HepG2 (cell line): ENCODE data around the gene TM4SF20. TPM values are rescaled to one million over a fixed set of nuclear protein-coding genes. Genes with fewer than 3 reads are reported as not detected.

ENCODE experiments used
- ATAC-seq: fragments of 200-7000 bp; cut with Tn5 transposase; 3 replicates; pipeline ENCODE4 v1.9.1; 2020; ENCODE audit warnings: mild to moderate bottlenecking, moderate library complexity
- BruUV-seq: library from RNA; stranded (reverse); fragments of 400-500 nt; replicated peaks from 2 replicates; lab custom pipeline; 2021; lab: Mats Ljungman, UMichigan
- CTCF ChIA-PET: fragments of 300-600 bp; formaldehyde crosslinking; extraction: SDS; loops from one replicate; lab custom pipeline; 2021; ENCODE audit warnings: low total read pairs, inconsistent platforms, low intra/inter-chr PET ratio; lab: Yijun Ruan, JAX
- POLR2A ChIA-PET: fragments of 350-600 bp; sonication (Branson Sonifier 250); formaldehyde crosslinking; loops from one replicate; lab custom pipeline; 2020; ENCODE audit warnings: antibody characterized with exemption, inconsistent platforms; lab: Yijun Ruan, JAX
- DNase-seq: peaks from one replicate; pipeline ENCODE4 v3.0.0-alpha.2; 2015; ENCODE audit warnings: low spot score
- FAIRE-seq: peaks from 3 replicates; lab custom pipeline; 2011; peaks lifted over from hg19 to GRCh38; lab: Jason Lieb, UNC
- H2AFZ ChIP-seq: one replicate; pipeline ENCODE4 v1.6.1; 2011; ENCODE audit warnings: low read length, inconsistent platforms
- H3K27ac ChIP-seq: fragments of 300-600 bp; 3 replicates; pipeline ENCODE4 v1.8.0; 2011; ENCODE audit warnings: mixed run types, mild to moderate bottlenecking, mixed read lengths, low read length, inconsistent platforms; ENCODE audit not compliant: insufficient read depth; ENCODE audit errors: extremely low read length
- H3K27me3 ChIP-seq, 2 experiments: fragments of 200-600 bp in 1 of 2; 2 replicates in 1 of 2; 3 replicates in 1 of 2; pipeline versions ENCODE4 v1.6.0 to v1.8.0; 2011; ENCODE audit warnings: low read length in 2 of 2, mild to moderate bottlenecking in 2 of 2, moderate library complexity in 2 of 2, inconsistent platforms in 1 of 2; ENCODE audit not compliant: insufficient read depth in 2 of 2, control insufficient read depth in 1 of 2
- H3K36me3 ChIP-seq, 2 experiments: fragments of 200-600 bp in 1 of 2; replicated peaks in 1 of 2; 2 replicates in 1 of 2; 3 replicates in 1 of 2; pipeline versions ENCODE4 v1.5.1 to v1.8.0; 2011; ENCODE audit warnings: low read length in 2 of 2, inconsistent platforms in 1 of 2; ENCODE audit not compliant: insufficient read depth in 2 of 2, control insufficient read depth in 1 of 2
- H3K4me1 ChIP-seq: 2 replicates; pipeline ENCODE4 v1.5.1; 2012; ENCODE audit warnings: low read length, inconsistent platforms; ENCODE audit not compliant: insufficient read depth
- H3K4me2 ChIP-seq: 2 replicates; pipeline ENCODE4 v1.6.0; 2011; ENCODE audit warnings: low read depth, low read length, inconsistent platforms
- H3K4me3 ChIP-seq, 3 experiments: fragments of 200-600 bp in 1 of 3; sonication (generic), shearing (Covaris generic) in 1 of 3; replicated peaks in 1 of 3; 2 replicates each; pipeline ENCODE4 v1.5.1; 2011 to 2016; ENCODE audit warnings: low read length in 3 of 3, inconsistent platforms in 2 of 3, low read depth in 2 of 3, mild to moderate bottlenecking in 2 of 3, control low read depth in 1 of 3, mixed read lengths in 1 of 3; ENCODE audit not compliant: insufficient read depth in 1 of 3
- H3K79me2 ChIP-seq: one replicate; pipeline ENCODE4 v1.6.1; 2011; ENCODE audit warnings: low read length, inconsistent platforms; ENCODE audit not compliant: insufficient read depth
- H3K9ac ChIP-seq: 2 replicates; pipeline ENCODE4 v1.6.0; 2011; ENCODE audit warnings: mild to moderate bottlenecking, low read depth, low read length, inconsistent platforms; ENCODE audit not compliant: insufficient read depth
- H3K9me3 ChIP-seq: 2 replicates; pipeline ENCODE4 v1.5.1; 2012; ENCODE audit warnings: mild to moderate bottlenecking, low read length
- H4K20me1 ChIP-seq: 2 replicates; pipeline ENCODE4 v1.6.0; 2011; ENCODE audit warnings: inconsistent platforms, mild to moderate bottlenecking, low read length, moderate library complexity; ENCODE audit not compliant: insufficient read depth
- BCL6 ChIP-seq: IDR thresholded peaks from 2 replicates; pipeline ENCODE4 v1.6.1; 2016; ENCODE audit warnings: missing genetic modification reagents, missing compliant biosample characterization
- CAMTA2 ChIP-seq: sonication (generic); formaldehyde crosslinking; IDR thresholded peaks from 2 replicates; pipeline ENCODE4 v1.4.0; 2020; ENCODE audit warnings: mild to moderate bottlenecking, missing genetic modification reagents, borderline replicate concordance
- HOXA9 ChIP-seq: sonication (generic); formaldehyde crosslinking; IDR thresholded peaks from 2 replicates; pipeline ENCODE4 v1.8.1; 2022; ENCODE audit warnings: missing genetic modification reagents, mild to moderate bottlenecking, moderate library complexity, borderline replicate concordance
- NR2F1 ChIP-seq, 2 experiments: fragments of 450-650 bp in 1 of 2; formaldehyde crosslinking in 1 of 2; IDR thresholded peaks; 2 replicates each; pipeline versions ENCODE4 v1.5.0 to v1.6.1; 2016 to 2020; ENCODE audit warnings: mild to moderate bottlenecking in 1 of 2, missing compliant biosample characterization in 1 of 2, missing genetic modification reagents in 1 of 2, moderate library complexity in 1 of 2
- REPIN1 ChIP-seq: sonication (generic); formaldehyde crosslinking; IDR thresholded peaks from 2 replicates; pipeline ENCODE4 v1.8.0; 2022; ENCODE audit warnings: missing genetic modification reagents, low read depth, mild to moderate bottlenecking, borderline replicate concordance
- RFXAP ChIP-seq: sonication (generic); formaldehyde crosslinking; IDR thresholded peaks from 2 replicates; pipeline ENCODE4 v1.4.0; 2020; ENCODE audit warnings: missing genetic modification reagents, borderline replicate concordance
- SP2 ChIP-seq: sonication (generic); formaldehyde crosslinking; IDR thresholded peaks from 2 replicates; pipeline ENCODE4 v1.5.1; 2020; ENCODE audit warnings: mild to moderate bottlenecking, missing genetic modification reagents
- TRIM24 ChIP-seq: sonication (generic); formaldehyde crosslinking; IDR thresholded peaks from 2 replicates; pipeline ENCODE4 v1.8.0; 2022; ENCODE audit warnings: mild to moderate bottlenecking, missing genetic modification reagents
- ZBTB1 ChIP-seq: sonication (generic); formaldehyde crosslinking; IDR thresholded peaks from 2 replicates; pipeline ENCODE4 v1.4.0; 2020; ENCODE audit warnings: missing genetic modification reagents, borderline replicate concordance
- ZBTB10 ChIP-seq: sonication (generic); formaldehyde crosslinking; IDR thresholded peaks from 2 replicates; pipeline ENCODE4 v1.4.0; 2020; ENCODE audit warnings: missing genetic modification reagents, borderline replicate concordance
- ZBTB21 ChIP-seq: sonication (generic); formaldehyde crosslinking; IDR thresholded peaks from 2 replicates; pipeline ENCODE4 v1.4.0; 2020; ENCODE audit warnings: missing genetic modification reagents
- ZNF101 ChIP-seq: sonication (generic); formaldehyde crosslinking; IDR thresholded peaks from 2 replicates; pipeline ENCODE4 v1.4.0; 2020; ENCODE audit warnings: mild to moderate bottlenecking, low read depth, missing genetic modification reagents, borderline replicate concordance
- ZNF484 ChIP-seq: sonication (generic); formaldehyde crosslinking; IDR thresholded peaks from 2 replicates; pipeline ENCODE4 v1.5.1; 2020; ENCODE audit warnings: mild to moderate bottlenecking, low read depth, missing genetic modification reagents, borderline replicate concordance
- WGBS: methylation state at CpG from one replicate; pipeline ENCODE4 v1.1.6; 2017; ENCODE audit warnings: low lambda C conversion rate; 5-methylcytosine and 5-hydroxymethylcytosine counted together
- in situ Hi-C: cut with HindIII; loops from 2 replicates; pipeline ENCODE4 v1.10.0; 2017; ENCODE audit warnings: low pct_unique_long_range_greater_than_20kb; ENCODE audit not compliant: extremely low pct_ligation_motif_present
- intact Hi-C: fragments of 100-400 bp; cut with micrococcal nuclease; formaldehyde crosslinking; loops from one replicate; pipeline ENCODE4 v1.10.0; 2022; ENCODE audit not compliant: unreplicated experiment
- polyA plus RNA-seq, 8 experiments: library from polyadenylated mRNA; depleted of rRNA in 3 of 8; stranded (reverse) in 7 of 8; unstranded in 1 of 8; fragments of >200 nt; fragmentation: Illumina TruSeq in 4 of 8; extraction: Trizol in 4 of 8; gene quantifications; 2 replicates each; pipeline versions ENCODE4 v1.2.1 to v1.2.3, GENCODE V29; 2011 to 2016; ENCODE audit warnings: low read depth in 4 of 8, missing spikeins in 1 of 8, mixed read lengths in 1 of 8; ENCODE audit not compliant: insufficient read depth in 1 of 8
- total RNA-seq, 5 experiments: library from RNA; depleted of rRNA; stranded (reverse); fragments of >200 nt; fragmentation: Illumina TruSeq; extraction: Trizol; gene quantifications; 2 replicates each; pipeline ENCODE4 v1.2.3, GENCODE V29; 2016; ENCODE audit warnings: low read depth in 1 of 5
- TF ChIP-seq, protein P1 (sequence below): sonication (generic); formaldehyde crosslinking; conservative IDR thresholded peaks from 2 replicates; pipeline ENCODE4 v1.4.0; 2020; ENCODE audit warnings: missing genetic modification reagents

The TM4SF20 gene
- total and polyA plus RNA-seq, 2 of the 13 experiments (the other 11 are each of a cell fraction or from before 2014, with no cell fraction given), result not detected

DNA sequence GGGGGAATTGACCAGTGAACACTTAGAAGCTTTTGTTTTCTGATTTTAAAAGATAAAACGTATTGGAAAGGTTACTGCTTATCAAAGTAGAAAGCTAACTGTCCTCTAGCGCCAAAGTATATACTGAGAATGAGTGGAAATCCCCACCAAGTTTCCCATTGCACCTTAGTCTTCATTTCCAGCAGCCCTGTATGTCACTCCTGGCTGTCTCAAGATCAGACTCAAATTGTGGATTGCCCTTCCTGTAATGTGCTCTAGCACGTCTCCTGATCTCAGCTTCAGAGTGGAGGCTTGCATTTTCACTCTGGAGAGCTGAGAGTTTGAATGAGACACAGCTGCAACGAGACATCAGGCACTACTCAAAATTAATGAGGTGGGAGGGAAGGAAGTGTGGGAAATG lies 27.5 kb downstream of the TM4SF20 start:
- BruUV-seq, result no TSS peak
- Histone ChIP-seq H3K4me1 (no peaks in the 10 kb centered on the region), H3K27ac (no peak overlapping the region), H4K20me1 (no peaks in the 10 kb centered on the region), H3K79me2 (no peaks in the 10 kb centered on the region), H3K9me3 (no peaks in the 10 kb centered on the region), H3K9ac (no peak overlapping the region), H3K27me3 (no peaks in the 10 kb centered on the region), H3K4me2 (no peak overlapping the region), H3K4me3 (no peak overlapping the region), H3K36me3 (peaks cover 10 to 55% of the 10 kb centered on the region in 2 experiments), H2AFZ (no peak overlapping the region)
- FAIRE-seq (no peak), ATAC-seq (no peak), DNase-seq (no peak)
- TF ChIP-seq CAMTA2 (CRISPR knock-in tag) (no peak), ZNF484 (no peak), HOXA9 (CRISPR knock-in tag) (no peak)
- ChIA-PET CTCF (no interaction called here), POLR2A (no interaction called here)
- in situ Hi-C loops, result no loop called here
- 97% methylated on average over 4 of the region's 4 CpGs for WGBS
- intact Hi-C loops, result no loop called here

DNA sequence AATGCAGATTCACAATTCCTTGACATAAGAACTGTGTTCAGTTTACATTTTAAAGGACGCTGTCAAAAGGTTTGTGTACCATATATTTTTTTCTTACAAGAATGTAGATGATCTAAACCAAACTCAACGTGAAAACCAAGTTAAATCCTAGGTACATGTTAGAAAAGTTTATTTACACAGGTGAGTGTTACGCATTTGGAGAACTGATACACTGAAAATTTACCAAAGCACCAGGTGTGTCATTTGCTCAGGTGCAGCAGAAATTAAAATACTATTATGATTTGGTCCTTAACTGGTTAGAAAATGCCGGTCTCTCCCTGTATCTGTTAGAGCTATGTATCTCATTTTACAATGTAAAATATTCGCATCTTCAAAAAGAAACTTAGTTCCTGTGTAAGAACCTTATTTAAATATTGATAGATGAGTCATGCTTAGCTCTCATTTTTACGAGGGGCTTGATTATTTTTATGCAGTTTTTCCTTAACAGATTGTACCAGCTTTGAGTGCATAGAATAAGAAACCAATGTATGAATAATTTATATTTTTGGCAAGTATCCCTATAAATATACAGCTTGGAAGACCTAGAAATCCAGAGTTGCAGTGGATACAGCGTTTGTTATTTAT lies 29.0 kb downstream of the TM4SF20 start:
- no peak overlapping the region for H3K27ac ChIP-seq
- intact Hi-C loops (loop anchor here (10.0 kb wide), 1 partner anchor 125 kb away; the partner anchor contains the start of gene AGFG1), in situ Hi-C loops (no loop called here)
- no peak for FAIRE-seq
- no peak overlapping the region for H3K4me3 ChIP-seq
- H3K27me3 ChIP-seq, result no peaks in the 10 kb centered on the region
- ATAC-seq, result no peak
- CTCF ChIA-PET, result no interaction called here
- no peaks in the 10 kb centered on the region for H4K20me1 ChIP-seq
- H2AFZ ChIP-seq, result no peak overlapping the region
- H3K9me3 ChIP-seq, result no peaks in the 10 kb centered on the region
- H3K4me1 ChIP-seq, result no peaks in the 10 kb centered on the region
- 98% methylated on average over 7 of the region's 7 CpGs for WGBS
- no peak for DNase-seq
- H3K4me2 ChIP-seq, result no peak overlapping the region
- POLR2A ChIA-PET, result no interaction called here
- no peaks in the 10 kb centered on the region for H3K79me2 ChIP-seq
- H3K9ac ChIP-seq, result no peak overlapping the region
- H3K36me3 ChIP-seq, result peaks cover 6 to 47% of the 10 kb centered on the region in 2 experiments
- no TSS peak for BruUV-seq
- no peak for TF ChIP-seq REPIN1
- TF ChIP-seq, protein P1, sequence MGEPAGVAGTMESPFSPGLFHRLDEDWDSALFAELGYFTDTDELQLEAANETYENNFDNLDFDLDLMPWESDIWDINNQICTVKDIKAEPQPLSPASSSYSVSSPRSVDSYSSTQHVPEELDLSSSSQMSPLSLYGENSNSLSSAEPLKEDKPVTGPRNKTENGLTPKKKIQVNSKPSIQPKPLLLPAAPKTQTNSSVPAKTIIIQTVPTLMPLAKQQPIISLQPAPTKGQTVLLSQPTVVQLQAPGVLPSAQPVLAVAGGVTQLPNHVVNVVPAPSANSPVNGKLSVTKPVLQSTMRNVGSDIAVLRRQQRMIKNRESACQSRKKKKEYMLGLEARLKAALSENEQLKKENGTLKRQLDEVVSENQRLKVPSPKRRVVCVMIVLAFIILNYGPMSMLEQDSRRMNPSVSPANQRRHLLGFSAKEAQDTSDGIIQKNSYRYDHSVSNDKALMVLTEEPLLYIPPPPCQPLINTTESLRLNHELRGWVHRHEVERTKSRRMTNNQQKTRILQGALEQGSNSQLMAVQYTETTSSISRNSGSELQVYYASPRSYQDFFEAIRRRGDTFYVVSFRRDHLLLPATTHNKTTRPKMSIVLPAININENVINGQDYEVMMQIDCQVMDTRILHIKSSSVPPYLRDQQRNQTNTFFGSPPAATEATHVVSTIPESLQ (CRISPR knock-in tag), result no peak
- no peak for TF ChIP-seq RFXAP
- TF ChIP-seq TRIM24, result no peak
- TF ChIP-seq ZBTB10 (CRISPR knock-in tag), result no peak
- no peak for TF ChIP-seq ZBTB21
- TF ChIP-seq ZNF101 (CRISPR knock-in tag), result no peak
- no peak for TF ChIP-seq BCL6 (CRISPR knock-in tag)
- no peak for TF ChIP-seq ZBTB1 (CRISPR knock-in tag)
- TF ChIP-seq NR2F1 (CRISPR knock-in tag; IDR thresholded peaks at IDR 0.05), result no peak
- TF ChIP-seq SP2 (CRISPR knock-in tag), result no peak
